Superior temporal gyrus (tissue), 1 donor: Measurements from ENCODE around the gene ORC3.
"Not testable (repeated sequence)": the region's sequence is repeated elsewhere in the genome, so short reads cannot be mapped to it uniquely, and the experiment has no call there.

Experiments
- DNase-seq: peaks from one replicate; pipeline ENCODE4 v3.0.0-alpha.2; 2016; ENCODE audit errors: extremely low spot score

ORC3 gene

GRCh38 chr6:87696817-87697216 is 106.9 kb downstream of the ORC3 start:
- not testable (repeated sequence) for DNase-seq

GRCh38 chr6:87697581-87698546 is 107.9 kb downstream of the ORC3 start:
- DNase-seq: peak; percentile 82

GRCh38 chr6:87698547-87699006 is 108.6 kb downstream of the ORC3 start:
- peak; percentile 32 for DNase-seq

DNA sequence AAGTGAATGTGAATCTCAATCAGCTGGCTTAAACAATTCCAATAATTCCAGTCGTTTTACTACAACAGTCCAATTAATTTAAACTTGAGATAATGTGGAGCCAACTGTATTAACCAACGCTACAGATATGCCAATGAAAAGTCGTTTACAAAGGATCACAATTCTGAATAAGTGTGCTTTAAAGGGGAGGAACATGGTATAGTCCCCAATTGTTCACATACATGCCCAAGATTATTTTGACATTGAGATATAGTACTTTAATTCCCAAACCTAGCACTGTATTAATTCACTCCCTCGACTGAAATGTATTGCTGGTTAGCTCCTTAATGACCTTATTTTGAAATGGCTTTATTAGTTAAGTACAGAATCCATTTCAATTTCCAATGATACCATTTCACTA is 109.6 kb downstream of the ORC3 start:
- DNase-seq: no peak

DNA sequence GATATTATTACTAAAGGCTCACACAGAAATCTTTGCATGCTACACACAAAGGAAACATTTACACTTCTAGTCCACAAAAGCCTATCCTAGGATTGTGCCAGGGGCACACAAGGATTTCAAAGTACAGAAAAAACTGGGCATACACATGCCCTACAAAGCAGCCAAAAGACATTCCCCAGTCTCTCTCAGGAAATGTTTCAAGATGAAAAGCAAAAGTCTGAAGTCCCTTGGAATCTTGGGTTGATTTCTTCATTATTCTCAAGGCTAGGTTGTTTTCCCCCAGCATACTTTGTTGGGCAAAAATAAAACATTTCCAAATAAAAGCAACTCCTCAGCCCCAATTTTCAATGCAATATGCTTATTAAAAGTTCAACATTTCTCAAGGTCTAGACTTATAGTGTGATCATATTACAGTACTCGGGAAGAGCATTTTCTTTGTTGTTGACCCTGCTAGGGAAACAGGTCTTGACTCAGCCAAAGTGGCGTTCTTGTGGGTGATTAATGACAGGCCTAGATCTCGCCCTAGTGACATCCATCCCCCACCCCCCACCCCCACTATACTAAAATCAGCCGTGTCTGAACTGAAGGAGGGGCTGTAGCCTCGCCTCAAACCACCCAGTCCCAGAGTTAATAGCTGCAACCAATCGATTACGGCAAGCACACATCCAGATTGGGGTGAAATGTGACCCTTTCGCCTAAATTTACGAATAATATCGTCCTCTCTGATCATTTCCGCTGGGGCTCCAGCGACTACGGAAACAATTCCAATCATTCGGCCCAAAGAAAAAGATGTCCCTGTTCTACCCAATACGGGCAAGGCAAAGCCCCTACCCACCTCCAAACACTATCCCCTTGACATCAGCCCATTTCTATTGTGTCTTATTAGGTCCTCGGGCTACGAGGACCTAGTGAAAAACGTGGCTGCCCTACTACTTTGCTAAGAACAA is 110.7 kb downstream of the ORC3 start:
- peak; percentile 57 for DNase-seq

GRCh38 chr6:87701344-87701675 is 111.4 kb downstream of the ORC3 start:
- no peak for DNase-seq

DNA sequence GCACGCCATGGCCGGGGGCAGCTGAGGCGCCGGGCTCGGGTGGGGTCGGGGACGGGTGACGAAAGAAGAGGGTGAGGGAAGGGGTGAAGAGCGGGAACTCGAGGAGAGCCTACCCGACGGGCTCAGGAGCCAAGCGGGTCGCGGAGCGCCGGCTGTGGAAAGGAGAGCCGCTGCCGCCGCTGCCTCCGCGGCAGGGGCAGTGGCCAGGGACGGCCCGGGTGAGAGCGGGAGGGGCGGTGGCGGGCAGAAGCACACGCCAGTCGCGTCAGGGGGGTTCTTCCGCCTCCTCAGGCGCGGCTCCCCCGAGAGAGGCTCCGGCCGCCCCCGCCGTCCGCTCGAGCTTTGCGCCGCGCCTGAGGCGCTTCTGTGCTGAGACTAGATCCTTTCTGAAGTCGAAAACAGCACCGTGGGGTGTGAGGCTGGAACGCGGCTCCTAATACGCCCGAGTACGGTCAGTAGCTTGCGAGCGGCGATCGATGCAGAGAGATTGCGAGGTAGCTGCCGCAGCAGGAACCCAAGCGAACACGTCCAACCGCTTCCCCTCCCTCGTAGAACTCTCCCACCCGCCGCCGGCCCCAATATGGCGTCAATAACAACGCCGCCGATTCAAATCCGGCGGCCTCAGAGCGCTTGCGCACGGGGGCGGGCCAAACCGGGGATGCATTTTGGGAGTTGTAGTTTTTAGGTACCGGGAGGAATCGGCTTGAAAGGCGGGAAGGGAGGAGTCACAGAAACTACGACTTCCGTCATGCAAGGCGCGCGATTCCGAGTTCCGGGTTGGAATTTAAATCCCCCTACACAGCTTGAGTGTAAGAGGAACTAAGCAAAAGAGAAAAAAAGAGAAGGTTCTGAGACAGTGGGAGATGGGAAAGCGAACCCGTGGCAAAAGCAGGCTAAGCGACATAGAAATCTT is 112.0 kb downstream of the ORC3 start, which contains the start of gene AKIRIN2:
Gene AKIRIN2 (minus strand): TSS at position 558 of the 913 bp plus-strand sequence. CDS start 549 bp downstream, at position 9.
- peak; percentile 99 for DNase-seq

GRCh38 chr6:87702589-87702945 is 112.6 kb downstream of the ORC3 start:
- DNase-seq: no peak

DNA sequence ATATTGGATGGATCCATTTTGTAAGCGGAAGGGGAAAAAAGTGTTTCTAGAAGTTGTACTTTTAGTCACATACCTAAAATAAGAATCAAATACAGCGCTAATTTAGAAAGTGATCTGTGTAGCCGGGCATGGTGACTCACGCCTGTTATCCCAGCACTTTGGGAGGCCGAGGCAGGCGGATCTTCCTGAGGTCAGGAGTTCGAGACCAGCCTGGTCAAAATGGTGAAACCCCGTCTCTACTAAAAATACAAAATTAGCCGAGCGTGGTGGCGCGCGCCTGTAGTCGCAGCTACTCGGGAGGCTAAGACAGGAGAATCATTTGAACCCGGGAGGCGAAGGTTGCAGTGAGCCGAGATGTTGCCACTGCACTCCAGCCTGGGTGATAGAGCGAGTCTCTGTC is 113.1 kb downstream of the ORC3 start:
- not testable (repeated sequence) for DNase-seq

GRCh38 chr6:87705070-87705691 is 115.2 kb downstream of the ORC3 start:
- DNase-seq: no peak

DNA sequence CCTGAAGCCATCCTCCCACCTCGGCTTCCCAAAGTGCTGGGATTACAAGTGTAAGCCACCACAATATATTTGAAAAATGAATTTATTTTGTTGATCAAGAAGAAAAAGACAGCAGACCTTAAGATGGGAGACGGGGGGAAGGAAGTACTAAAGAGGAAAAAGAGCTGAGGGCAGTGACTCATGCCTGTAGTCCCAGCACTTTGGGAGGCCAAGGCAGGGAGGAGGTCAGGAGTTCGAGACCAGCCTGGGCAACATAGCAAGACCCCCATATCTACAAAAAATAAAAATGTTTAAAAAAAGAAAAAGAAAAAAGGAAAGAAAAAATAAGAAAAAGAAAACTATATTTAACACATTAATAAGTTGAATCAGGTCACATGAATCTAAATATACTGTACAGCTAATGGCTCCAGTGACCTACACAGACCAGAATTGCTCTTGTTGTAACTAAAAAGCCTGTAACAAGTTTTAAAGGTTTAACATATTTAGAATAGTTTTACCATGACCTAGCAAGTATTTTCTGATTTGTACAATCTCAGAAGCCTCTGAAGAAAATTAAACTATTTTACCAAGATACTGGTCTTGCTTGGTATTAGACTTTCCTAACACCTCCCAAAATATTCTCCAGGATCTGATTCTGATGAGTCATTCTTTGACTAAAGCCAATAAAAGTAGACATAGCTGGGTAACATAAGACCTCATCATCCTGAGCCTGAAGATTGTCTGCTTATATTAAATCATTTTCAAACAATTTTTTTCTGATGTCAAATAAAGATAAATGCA is 116.4 kb downstream of the ORC3 start:
- no peak for DNase-seq

- not testable (repeated sequence) for DNase-seq
These were observed 118.9 kb downstream of the ORC3 start for GRCh38 chr6:87708581-87709427.

DNA sequence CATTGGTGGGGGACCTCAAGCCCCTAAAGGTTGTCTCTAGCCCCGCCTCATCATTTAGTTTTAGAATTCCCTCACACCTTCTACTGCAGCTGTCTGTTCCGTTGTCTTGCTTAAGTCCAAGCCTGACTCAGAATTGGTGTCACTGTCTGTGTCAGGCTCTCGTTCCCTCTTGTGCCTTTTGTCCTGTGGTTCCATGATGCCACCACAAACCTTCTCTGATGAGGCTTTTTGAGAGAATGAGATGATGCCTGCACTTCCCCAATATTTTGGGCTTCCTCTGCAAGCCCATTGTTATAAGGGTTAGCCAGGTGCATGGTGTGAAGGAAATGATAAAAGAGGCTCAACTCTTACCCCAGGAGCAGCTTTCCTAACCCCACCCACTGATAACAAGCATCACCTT is 120.2 kb downstream of the ORC3 start:
- DNase-seq: no peak

GRCh38 chr6:87712713-87713112 is 122.8 kb downstream of the ORC3 start:
- not testable (repeated sequence) for DNase-seq

- no peak for DNase-seq
These were observed 124.3 kb downstream of the ORC3 start for GRCh38 chr6:87714093-87714842.
